Breast epithelium (tissue), 3 donors: ENCODE measurements around the gene CCDC7.

ENCODE experiments used
- CTCF ChIP-seq, 3 donors: fragments of 450-650 bp; IDR thresholded peaks; one replicate each; pipeline ENCODE4 v1.5.1; 2016 to 2017; ENCODE audit warnings: antibody characterized with exemption in 3 of 3, mild to moderate bottlenecking in 3 of 3, moderate library complexity in 3 of 3
- POLR2A ChIP-seq: fragments of 450-650 bp; IDR thresholded peaks from one replicate; pipeline ENCODE4 v1.6.1; 2016; ENCODE audit warnings: antibody characterized with exemption, mild to moderate bottlenecking, moderate library complexity
- POLR2AphosphoS5 ChIP-seq, 3 donors: sonication (generic); formaldehyde crosslinking; IDR thresholded peaks; one replicate each; pipeline ENCODE4 v1.6.1; 2017; ENCODE audit warnings: antibody characterized with exemption in 3 of 3

GRCh38 chr10:32846974-32847373 is 401.0 kb downstream of the CCDC7 start:
- TF ChIP-seq POLR2AphosphoS5 (IDR thresholded peaks at IDR 0.05) (no peak), POLR2A (no peak), CTCF (IDR thresholded peaks at IDR 0.05) (no peak)
